A204.1 (cell line): ENCODE data around the gene MNT.

ENCODE experiments used
- FAIRE-seq: peaks from 2 replicates; lab custom pipeline; 2012; peaks lifted over from hg19 to GRCh38; lab: Jason Lieb, UNC

Gene MNT

DNA sequence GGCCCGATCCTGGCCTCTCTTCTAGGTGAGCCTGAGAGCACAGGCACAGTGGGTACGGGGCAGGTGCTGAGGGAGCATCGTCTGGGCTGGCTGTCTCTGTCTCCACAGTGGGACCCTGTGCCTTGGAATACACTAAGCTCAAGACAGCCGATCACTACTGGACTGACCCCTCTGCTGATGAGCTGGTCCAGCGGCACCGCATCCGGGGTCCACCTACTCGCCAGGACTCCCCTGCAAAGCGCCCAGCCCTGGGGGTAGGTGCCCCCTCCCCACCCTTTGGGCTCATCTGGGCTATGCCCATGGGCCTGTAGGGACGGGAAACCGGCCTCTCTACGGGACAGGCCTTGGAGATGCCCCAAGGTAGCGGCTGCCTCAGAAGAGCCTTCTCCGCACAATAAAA, 38.0 kb downstream of the MNT start:
- no peak for FAIRE-seq

DNA sequence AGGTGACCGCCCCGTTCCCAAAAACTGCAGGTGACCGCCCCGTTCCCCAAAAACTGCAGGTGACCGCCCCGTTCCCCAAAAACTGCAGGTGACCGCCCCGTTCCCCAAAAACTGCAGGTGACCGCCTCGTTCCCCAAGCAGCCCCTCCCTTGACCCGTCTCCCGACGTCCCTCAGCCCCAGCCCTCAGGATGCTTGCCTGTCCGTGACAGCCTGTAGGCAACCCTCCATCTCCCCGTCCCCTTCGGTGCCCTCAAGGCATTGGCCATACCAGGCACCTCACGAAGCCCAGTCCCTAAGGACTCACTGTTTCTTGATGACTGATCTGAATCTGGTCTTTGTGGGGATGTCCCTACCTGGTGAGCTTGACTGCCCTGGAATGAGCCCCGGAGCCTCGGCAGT, 38.4 kb downstream of the MNT start:
- no peak for FAIRE-seq

DNA sequence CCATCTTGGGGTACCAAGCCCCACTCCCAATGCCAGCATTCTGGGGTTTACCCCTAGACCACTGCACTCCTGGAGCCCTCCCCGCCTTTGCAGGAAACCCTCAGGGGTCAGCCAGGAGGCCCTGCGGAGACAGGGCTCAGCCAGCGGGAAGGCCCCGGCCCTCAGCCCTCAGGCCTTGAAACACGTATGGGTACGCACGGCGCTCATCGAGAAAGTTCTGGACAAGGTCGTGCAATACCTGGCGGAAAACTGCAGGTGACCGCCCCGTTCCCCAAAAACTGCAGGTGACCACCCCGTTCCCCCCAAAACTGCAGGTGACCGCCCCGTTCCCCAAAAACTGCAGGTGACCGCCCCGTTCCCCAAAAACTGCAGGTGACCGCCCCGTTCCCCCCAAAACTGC, 38.8 kb downstream of the MNT start:
- FAIRE-seq: no peak

DNA sequence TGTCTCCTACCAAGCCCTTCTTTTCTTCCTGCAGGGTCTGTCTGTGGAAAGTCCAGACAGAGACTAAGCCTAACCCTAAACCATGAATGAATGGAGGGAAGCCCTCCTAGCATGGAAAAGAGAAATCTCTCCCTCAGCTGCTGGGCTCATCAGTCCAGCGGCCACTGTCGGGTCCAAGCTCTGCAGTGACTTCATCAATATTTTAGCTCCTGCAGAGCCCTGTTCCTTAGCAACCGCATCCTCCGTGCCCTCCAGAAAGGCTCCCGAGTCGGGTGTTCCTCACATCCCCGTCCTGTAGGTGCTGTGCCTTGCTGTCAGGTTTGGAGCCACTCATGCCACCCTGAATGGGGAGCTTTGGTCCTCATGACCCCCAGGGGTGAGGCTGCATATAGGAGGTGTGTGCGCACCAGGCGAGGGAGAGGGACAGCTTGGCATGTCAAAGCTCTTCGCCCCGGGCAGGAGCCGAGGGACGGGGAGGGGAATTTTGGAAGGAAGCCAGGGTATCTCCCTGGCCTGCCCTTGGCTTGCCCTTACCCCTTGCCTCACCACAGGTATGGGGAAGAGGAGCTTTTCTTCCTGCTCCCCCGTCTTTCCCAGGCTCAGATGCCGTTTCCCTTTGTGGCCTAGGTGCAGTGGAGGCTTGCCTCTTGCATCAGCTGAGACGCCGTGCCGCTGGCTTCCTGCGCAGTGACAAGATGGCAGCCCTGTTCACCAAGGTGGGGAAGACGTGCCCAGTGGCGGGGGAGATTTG, 39.7 kb downstream of the MNT start:
- FAIRE-seq: no peak

DNA sequence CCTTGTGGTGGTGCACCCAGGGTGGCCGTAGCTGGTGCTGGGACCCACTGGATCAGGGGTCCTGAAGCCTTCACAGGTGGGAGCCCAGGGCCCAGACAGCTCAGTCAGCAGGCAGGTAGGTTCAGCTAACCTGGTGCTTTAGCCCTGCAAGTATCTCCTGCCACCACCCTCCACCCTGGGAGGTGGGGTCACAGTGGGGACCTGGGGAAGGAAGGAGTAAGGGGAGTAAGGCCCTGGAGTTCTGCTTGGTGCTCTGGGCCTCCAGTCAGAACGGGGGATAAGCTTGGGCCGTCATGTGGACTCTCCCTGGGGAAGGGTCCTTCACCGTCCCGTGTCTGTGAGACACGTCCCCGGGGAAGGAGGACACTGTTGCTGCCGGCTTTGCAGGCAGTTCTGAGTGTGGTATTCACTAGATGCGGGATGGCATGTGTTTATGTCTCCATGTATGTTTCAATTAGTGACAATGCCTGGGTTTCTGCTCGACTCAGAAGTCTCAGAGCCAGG, 42.9 kb downstream of the MNT start:
- no peak for FAIRE-seq

DNA sequence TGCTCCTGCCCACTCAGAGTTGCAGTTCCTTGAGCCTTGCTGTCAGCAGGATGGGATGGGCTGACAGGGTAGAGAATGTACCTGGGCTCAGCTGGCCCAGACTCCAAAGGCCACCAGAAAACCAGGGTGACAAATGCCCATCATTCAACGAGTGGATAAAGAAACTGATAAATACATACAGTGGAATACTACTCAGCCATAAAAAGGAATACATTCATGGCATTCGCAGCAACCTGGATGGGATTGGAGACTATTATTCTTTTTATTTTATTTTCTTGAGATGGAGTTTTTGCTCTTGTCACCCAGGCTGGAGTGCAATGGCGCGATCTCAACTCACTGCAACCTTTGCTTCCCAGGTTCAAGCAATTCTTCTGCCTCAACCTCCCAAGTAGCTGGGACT, 43.6 kb downstream of the MNT start:
- FAIRE-seq: no peak

DNA sequence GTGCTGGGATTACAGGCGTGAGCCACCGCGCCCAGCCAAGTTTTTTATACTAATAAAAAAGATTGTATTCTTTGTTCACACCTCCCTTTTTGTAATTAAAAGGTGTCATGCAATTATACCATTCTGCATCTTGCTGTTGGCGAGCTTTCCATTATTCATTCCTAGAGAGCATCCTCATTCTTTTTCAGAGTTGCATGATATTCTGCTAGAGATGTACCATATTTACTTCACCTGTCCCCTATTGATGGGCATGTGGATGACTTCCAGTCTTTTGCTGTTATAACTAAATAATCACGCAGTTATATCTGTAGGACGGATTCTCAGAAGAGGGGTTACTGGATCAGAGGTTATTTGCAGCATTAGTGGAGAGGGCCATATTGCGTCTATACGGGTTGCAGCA, 46.5 kb downstream of the MNT start:
- no peak for FAIRE-seq

DNA sequence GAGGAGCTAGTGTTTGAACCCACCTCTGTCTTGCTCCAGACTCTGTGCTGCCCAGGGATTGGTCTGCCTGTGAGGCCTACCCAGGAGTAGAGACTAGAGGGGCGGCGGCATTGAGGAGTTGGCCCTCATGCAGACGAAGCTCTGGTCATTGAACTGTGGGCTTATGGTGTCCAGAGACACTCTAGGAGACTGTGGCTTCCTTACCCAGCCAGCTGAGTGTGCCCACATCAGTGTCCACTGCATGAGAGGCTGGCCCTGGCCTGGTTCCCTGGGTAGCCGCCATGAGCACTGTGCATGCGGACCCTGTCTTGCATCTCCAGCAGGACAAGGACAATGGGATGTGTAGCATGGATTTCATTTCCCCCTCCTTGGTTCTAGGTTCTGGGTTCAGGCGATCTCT, 49.6 kb downstream of the MNT start:
- no peak for FAIRE-seq

DNA sequence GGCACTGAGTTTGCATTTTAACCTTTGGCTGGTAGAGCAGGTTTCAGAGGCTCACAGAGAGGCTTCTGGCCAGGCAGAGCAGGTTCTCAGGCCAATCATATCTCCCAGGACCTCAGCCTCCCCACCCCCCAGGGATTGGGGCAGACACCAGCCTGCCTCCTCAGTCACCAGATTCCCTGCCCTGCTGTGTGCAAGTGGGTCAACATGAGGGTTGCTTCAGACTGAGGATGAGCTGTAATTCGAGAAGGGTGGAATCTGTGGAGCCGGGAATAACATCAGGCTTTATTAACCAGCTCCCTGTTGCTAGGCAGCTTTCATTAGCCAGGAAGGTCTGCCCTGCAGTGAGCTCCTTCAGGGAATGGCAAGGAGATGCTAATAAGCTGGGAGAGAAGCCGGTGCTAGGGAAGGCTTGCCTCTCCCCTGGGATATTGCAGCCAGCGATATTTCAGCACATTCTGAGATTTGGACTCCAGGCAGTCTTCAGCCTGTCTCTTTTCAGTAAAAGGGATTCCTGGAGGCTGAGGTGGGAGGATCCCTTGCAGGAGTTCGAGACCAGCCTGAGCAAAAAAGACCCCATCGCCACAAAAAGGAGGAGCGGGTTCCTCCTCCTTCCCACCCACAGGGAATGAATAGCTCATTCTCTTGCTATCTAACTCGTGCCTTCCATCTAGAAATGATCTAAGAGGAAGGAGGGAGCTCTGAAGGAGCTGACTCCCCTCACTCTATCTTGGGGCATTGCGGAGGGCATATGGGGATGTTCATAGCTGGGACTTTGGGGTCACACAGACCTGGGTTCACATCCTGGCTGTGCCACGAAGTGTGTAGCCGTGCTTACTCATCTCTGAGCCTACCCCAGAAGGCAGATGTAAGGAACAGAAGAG, 52.8 kb downstream of the MNT start:
- FAIRE-seq: no peak

DNA sequence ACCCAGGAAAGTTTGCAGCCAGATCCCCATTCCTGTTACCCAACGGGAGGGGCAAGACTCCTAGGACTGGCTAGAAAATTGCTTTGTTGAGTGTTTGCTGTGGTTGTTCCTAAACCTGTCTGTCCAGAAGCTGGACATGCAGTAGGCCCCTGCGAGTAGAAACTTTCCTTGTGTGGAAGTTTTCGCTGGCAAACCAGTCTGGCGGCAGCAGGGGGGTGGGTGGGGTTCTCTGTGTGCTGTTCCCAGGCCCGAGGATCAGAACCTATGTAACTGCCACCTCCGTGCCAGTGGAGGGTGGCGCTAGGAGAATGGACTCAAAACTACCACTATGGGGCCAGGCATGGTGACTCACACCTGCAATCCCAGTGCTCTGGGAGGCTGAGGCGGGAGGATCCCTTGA, 54.4 kb downstream of the MNT start:
- no peak for FAIRE-seq

DNA sequence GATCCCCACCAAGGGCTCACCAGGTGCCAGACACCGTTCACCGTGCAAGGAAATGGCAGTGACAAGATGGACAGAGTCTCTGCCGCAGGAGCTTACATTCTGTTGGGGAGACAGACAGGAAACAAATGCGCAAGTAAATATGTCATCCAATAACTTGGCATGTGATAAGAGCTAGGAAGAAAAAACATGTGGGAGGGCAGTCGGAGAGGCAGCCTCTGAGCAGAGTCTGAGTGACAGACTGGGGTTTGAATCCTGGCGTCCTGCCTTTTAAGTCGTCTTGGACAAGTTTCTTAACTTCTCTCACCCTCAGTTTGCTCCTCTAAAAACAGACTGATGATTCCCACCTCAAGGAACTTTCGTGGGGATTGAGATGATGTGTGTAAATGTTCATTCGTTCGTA, 56.3 kb downstream of the MNT start:
- FAIRE-seq: no peak

DNA sequence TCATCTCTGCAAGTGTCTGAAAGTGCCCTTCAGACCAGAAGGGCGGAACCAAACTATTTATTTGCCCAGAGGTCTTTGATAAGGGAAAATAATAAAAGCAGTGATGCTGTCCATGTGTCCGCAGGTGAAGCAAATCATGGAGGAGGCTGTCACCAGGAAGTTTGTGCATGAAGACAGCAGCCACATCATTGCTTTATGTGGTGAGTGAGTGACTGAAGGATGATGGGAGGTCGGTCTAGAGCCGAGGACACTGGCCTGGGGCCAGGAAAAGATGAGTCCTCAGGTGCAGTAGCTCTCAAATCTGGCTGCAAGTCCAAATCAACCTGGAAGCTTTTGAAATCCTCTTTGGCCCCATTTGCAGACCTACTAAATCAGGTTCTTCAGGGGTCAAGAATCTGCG, 57.4 kb downstream of the MNT start:
- FAIRE-seq: no peak

DNA sequence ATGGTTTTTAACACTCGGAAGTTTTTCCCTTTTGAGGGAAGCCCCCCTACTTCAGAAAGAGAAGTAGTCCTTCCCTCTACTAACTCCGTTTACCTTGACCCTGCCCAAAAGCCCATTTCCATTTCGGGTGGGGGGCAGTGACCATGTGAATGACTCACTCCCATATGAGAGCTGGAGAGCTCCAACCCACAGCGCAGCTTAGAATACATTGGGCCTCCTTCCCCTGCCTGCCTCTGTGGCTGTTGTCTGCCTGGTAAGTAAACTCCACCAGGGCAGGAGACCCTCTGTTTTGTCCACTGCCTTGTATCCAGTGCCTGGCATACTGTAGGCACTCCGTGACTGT, 62.6 kb downstream of the MNT start:
- no peak for FAIRE-seq

DNA sequence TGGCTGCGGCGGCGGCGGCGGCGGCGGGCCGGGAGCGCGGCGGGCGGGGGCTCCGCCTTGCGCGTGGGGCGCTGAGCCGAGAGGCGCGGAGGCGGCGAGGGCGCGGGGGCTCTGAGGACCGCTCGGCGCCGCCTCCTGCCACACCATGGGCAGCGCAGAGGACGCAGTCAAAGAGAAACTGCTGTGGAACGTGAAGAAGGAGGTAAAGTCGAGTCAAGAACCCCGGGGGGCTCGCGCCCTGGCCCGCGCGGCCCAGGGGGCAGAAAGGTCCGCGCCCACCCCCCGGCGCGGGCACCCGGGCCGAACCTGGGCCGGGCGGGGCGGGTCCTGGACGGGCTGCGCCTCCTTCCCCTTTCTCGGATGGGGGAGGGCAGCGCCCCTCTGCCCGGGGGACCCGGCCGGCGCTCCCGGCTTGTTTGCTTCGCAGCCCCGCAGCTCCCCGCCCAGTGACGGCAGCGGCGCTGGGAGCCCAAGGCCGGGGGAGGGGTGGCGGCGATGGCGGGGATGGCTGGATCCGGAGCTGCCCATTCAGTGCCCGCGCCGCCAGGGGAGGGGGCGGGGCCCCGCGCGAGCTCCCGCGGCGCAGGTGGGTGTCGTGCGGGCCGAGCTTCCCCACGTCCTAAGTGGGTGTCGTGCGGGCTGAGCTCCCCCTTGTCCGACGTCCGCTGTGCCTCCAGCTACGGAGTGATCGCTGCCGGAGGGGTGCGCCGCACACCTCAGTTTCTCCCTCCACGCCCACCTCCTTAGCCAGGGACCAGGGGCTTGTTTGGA, 63.1 kb downstream of the MNT start:
- FAIRE-seq: no peak

DNA sequence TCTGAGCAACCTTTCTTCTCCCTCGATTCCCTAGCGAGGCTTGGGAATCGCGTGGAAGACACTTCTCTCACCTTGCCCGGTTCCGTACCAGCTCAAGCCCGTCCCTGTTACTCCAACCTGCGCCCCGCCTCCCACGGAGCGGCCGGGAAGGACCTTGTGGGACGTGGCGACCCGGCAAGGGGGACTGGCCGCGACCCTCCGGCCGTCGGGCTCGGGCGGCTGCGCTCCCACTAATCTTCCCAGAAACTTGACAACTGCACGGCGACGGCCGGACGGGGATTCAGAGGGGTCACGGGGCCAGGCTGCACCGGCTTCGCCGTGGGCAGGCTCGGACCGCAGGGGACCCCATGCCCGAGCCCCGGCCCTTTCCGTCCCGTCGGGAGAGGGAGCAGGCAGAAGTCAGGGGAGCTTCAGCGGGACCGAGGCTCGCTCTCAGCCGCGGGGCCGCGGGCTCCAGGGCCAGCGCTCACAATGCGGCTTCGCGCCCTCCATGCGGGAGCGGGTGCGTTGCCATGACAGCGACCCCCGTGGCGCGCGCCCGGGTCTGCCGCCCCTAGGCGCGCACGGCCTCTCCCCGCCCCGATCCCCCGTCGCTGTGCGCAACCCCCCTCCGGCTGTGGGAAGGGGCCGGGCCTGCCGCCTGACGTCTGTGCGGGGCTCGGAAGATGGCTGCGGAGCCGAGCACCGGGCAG, 63.9 kb downstream of the MNT start, which contains the start of gene SGSM2:
SGSM2 (plus strand) TSS at position 650 of the 692 bp plus-strand sequence. CDS start 188 bp downstream, outside the sequence.
- FAIRE-seq: no peak

DNA sequence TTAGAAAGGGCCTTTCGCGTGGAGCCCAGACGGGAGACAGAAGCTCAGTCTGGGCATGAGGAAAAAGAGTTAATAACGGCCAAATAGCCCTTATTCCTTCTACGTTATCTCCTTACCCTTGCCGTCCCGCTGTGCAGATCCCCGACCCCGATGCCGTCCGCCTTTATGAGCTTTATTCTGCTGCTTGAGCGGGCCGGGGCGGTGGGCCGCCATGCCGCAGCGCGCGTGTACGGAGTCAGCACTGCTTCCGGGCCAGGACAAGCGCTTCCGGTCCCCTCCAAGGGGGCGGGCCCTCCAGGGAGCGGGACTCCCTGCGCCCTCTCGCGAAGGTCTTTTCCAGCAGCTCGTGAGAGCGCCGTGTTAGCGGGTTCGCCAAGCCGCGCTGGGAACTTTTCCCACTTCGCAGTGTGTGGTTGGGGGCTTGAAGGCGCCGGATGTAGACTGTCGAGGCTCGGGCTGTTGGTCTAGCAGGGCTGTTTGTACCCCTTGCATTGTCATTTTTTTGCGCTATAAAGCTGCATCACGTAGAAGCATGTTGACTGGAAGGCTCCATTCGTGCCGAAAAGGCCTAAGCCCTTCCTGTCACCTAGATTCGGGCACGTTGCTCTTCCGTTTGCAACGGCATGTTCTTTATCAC, 64.5 kb downstream of the MNT start, which contains the start of gene TSR1:
TSR1 (minus strand) TSS at position 243 of the 637 bp plus-strand sequence; CDS start at position 213, 30 bp downstream.
- no peak for FAIRE-seq

DNA sequence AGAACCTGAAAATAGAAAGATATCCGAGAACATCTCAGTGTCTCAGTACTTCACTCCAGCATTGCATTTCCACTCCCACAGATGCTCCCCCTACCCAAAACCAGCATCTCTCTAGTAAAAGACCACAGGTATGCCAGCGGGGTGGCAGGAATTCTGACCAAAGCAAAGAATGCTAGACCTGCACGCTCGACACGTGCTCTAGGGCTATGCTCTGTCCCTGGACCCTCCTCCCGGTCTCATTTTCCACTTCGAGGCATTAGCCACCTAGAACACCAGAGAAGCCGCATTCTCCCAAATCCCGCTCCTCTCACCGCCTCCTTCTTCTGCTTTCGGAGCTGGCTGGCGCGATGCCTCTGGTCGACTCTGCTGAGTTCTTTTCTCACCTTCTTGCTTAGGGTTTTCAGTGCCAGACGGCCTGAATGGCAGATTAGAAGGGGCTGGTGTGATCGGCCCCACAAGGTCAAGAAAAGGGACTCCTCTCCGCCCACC, 65.1 kb downstream of the MNT start:
- no peak for FAIRE-seq
